HG02870 (cell line): ENCODE data around the gene ASPN.

Experiments
- ATAC-seq: cut with Tn5 transposase; IDR thresholded peaks from one replicate; pipeline ENCODE4 v1.9.1; 2021; ENCODE audit warnings: mild to moderate bottlenecking, moderate library complexity; ENCODE audit not compliant: unreplicated experiment

ASPN gene

GRCh38 chr9:92478783-92479182, 3.5 kb downstream of the ASPN start:
- ATAC-seq = no peak

GRCh38 chr9:92476962-92477361, 5.3 kb downstream of the ASPN start:
- peak; percentile 58 for ATAC-seq

- no peak for ATAC-seq
Measured at GRCh38 chr9:92474587-92474986, 7.7 kb downstream of the ASPN start.

- no peak for ATAC-seq
Measured at GRCh38 chr9:92468206-92468605, 14.1 kb downstream of the ASPN start.

GRCh38 chr9:92467511-92467910, 14.8 kb downstream of the ASPN start:
- ATAC-seq = no peak

- no peak for ATAC-seq
Measured at GRCh38 chr9:92467041-92467440, 15.3 kb downstream of the ASPN start.

- no peak for ATAC-seq
Measured at GRCh38 chr9:92463984-92464383, 18.3 kb downstream of the ASPN start.

- ATAC-seq = no peak
Measured at GRCh38 chr9:92463387-92463786, 18.9 kb downstream of the ASPN start.

- ATAC-seq = no peak
Measured at GRCh38 chr9:92457576-92457975, 24.7 kb downstream of the ASPN start.

- ATAC-seq = no peak
Measured at GRCh38 chr9:92455217-92455616, 27.1 kb downstream of the ASPN start.

- ATAC-seq = no peak
Measured at GRCh38 chr9:92446536-92446935, 35.8 kb downstream of the ASPN start.

- no peak for ATAC-seq
Measured at GRCh38 chr9:92444841-92445240, 37.5 kb downstream of the ASPN start.

- no peak for ATAC-seq
Measured at GRCh38 chr9:92440751-92441046, 41.6 kb downstream of the ASPN start.

GRCh38 chr9:92439921-92440750, 42.2 kb downstream of the ASPN start:
- ATAC-seq = no peak

- no peak for ATAC-seq
Measured at GRCh38 chr9:92438900-92439526, 43.3 kb downstream of the ASPN start.

GRCh38 chr9:92435263-92435662, 47.0 kb downstream of the ASPN start:
- ATAC-seq = no peak

GRCh38 chr9:92432972-92433548, 49.2 kb downstream of the ASPN start:
- ATAC-seq = no peak

GRCh38 chr9:92432350-92432749, 50.0 kb downstream of the ASPN start:
- ATAC-seq = no peak

GRCh38 chr9:92429836-92430235, 52.5 kb downstream of the ASPN start:
- no peak for ATAC-seq

GRCh38 chr9:92426501-92427145, 55.7 kb downstream of the ASPN start:
- ATAC-seq = no peak

- ATAC-seq = no peak
Measured at GRCh38 chr9:92425474-92425873, 56.8 kb downstream of the ASPN start.

GRCh38 chr9:92424340-92424739, 58.0 kb downstream of the ASPN start, which contains the start of gene OMD:
Gene OMD, minus strand, starts transcription at chr9:92424471. Its CDS starts 6,913 bp downstream, at chr9:92417558.
- ATAC-seq = no peak
